ENCODE data around the gene ZNF587B.
"Not testable (repeated sequence)": the region's sequence is repeated elsewhere in the genome, so short reads cannot be mapped to it uniquely, and the experiment has no call there.

- not testable (repeated sequence) for TF ChIP-seq CTCF, POLR2A, POLR2AphosphoS5, EP300 (IDR thresholded peaks at IDR 0.05)
Observed at GRCh38 chr19:57849162-57849665, 19.1 kb downstream of the ZNF587B start.
